Measurements from ENCODE around the gene MEGF11. TPM values are rescaled to one million over a fixed set of nuclear protein-coding genes. Genes with fewer than 3 reads are reported as not detected.

MEGF11 gene
- polyA plus RNA-seq, 1 of the 3 experiments (the other 2 are of a cell fraction) = not detected

DNA sequence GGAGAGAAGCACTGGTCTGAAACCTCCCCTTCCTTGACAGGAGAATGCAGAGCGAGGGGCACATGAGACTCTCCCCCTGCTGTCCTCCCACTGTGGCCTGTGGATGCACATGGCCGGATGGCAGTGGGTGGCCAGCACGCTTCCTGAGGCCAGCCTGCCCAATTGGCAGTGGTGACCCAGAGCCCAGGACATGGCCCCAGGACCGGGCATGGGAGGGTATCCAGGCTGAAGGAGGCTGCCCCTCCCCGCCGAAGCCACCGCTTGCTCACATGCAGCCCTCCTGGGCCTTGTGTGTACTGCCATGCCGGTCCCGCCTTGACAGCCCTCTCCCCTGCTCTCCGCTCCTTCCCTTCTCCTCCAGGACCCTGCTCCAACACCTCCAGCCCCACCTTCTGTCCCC lies 100.9 kb downstream of the MEGF11 start:
- no peak overlapping the region for H2AFZ ChIP-seq (ENCODE audit: low read depth)
- POLR2A ChIA-PET = no interaction called here
- H3K27me3 ChIP-seq (ENCODE audit: insufficient read depth) = peaks cover 17% of the 10 kb centered on the region
- no peak overlapping the region for H3K27ac ChIP-seq (ENCODE audit: low read depth in 2 of 2, low read length in 1 of 2)
- DNase-seq = no peak
- H4K20me1 ChIP-seq (ENCODE audit: insufficient read depth) = no peaks in the 10 kb centered on the region
- H3K4me1 ChIP-seq (ENCODE audit: control insufficient read depth in 1 of 2, insufficient read depth in 2 of 2, low read depth in 1 of 2, low read length in 1 of 2) = peaks cover 0 to 28% of the 10 kb centered on the region in 2 experiments; a peak in 1 of 4 replicates
- no peaks in the 10 kb centered on the region for H3K9me3 ChIP-seq
- no peak overlapping the region for H3K4me2 ChIP-seq
- no peak for TF ChIP-seq RFX5 (IDR thresholded peaks at IDR 0.05; ENCODE audit: low read length)
- no peaks in the 10 kb centered on the region for H3K36me3 ChIP-seq (replicated peaks in 1 of 2; ENCODE audit: control insufficient read depth in 1 of 2, insufficient read depth in 2 of 2, low read length in 1 of 2)
- no peaks in the 10 kb centered on the region for H3F3A ChIP-seq (replicated peaks; ENCODE audit: insufficient read depth)
- CTCF ChIA-PET = interaction anchor here (1.6 to 2.8 kb wide), 2 partner anchors 232 to 236 kb away, joined by 5 to 17 read pairs; no protein-coding TSS in a partner anchor
- WGBS (ENCODE audit: low lambda C conversion rate) = 53% methylated on average over 3 of the region's 10 CpGs
- no peaks in the 10 kb centered on the region for H3K9me2 ChIP-seq
- no peak overlapping the region for H3K9ac ChIP-seq
- no peaks in the 10 kb centered on the region for H3K79me2 ChIP-seq (ENCODE audit: insufficient read depth)
- H3K4me3 ChIP-seq (ENCODE audit: low read depth in 2 of 2, low read length in 1 of 2) = no peak overlapping the region

DNA sequence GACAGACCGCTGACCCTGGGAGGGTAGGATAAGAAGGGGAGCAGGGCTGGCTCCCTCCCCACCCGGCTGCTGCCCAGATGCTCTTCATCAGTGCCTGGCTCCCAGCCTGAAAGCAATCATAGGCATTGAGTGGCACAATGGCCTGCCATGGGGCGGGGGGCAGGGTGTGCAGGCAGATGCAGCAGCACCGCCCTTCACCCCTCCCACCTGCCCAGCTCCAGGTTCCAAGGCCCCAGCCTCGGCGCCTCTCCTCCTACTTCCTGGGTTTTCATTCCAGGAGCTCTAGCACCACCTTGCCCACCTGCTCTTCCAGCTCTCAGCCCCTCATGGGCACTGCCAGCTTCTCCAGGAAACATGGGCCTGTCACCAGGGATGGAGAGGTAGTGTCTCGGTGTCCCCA lies 101.7 kb downstream of the MEGF11 start:
- Histone ChIP-seq H3K9me2 (no peaks in the 10 kb centered on the region), H3K4me2 (no peak overlapping the region), H2AFZ (ENCODE audit: low read depth) (no peak overlapping the region), H3K27ac (ENCODE audit: low read depth in 2 of 2, low read length in 1 of 2) (no peak overlapping the region), H3K9ac (no peak overlapping the region), H3K9me3 (no peaks in the 10 kb centered on the region), H3K4me3 (ENCODE audit: low read depth in 2 of 2, low read length in 1 of 2) (no peak overlapping the region), H3K27me3 (ENCODE audit: insufficient read depth) (peaks cover 17% of the 10 kb centered on the region), H3K36me3 (replicated peaks in 1 of 2; ENCODE audit: control insufficient read depth in 1 of 2, insufficient read depth in 2 of 2, low read length in 1 of 2) (no peaks in the 10 kb centered on the region), H3K79me2 (ENCODE audit: insufficient read depth) (no peaks in the 10 kb centered on the region), H4K20me1 (ENCODE audit: insufficient read depth) (no peaks in the 10 kb centered on the region), H3K4me1 (ENCODE audit: control insufficient read depth in 1 of 2, insufficient read depth in 2 of 2, low read depth in 1 of 2, low read length in 1 of 2) (peaks cover 0 to 30% of the 10 kb centered on the region in 2 experiments; a peak in 1 of 4 replicates), H3F3A (replicated peaks; ENCODE audit: insufficient read depth) (no peaks in the 10 kb centered on the region)
- 50% methylated on average over 5 of the region's 7 CpGs for WGBS (ENCODE audit: low lambda C conversion rate)
- ChIA-PET POLR2A (no interaction called here), CTCF (interaction anchor here (1.0 to 2.8 kb wide), 7 partner anchors 10 to 235 kb away, joined by 3 to 17 read pairs (median 4); no protein-coding TSS in a partner anchor)
- DNase-seq = peak; percentile 50
- TF ChIP-seq, protein P1, sequence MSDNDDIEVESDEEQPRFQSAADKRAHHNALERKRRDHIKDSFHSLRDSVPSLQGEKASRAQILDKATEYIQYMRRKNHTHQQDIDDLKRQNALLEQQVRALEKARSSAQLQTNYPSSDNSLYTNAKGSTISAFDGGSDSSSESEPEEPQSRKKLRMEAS (IDR thresholded peaks at IDR 0.05; ENCODE audit: low read depth) = no peak
- TF ChIP-seq RAD21 (IDR thresholded peaks at IDR 0.05; ENCODE audit: low read length) (peak; percentile 54), RXRA (IDR thresholded peaks at IDR 0.05; ENCODE audit: borderline replicate concordance, low read depth) (no peak), GATA2 (CRISPR knock-in tag; IDR thresholded peaks at IDR 0.05) (no peak), JUND (IDR thresholded peaks at IDR 0.05) (no peak), NFIC (IDR thresholded peaks at IDR 0.05; ENCODE audit: borderline replicate concordance) (no peak), FOSL2 (IDR thresholded peaks at IDR 0.05; ENCODE audit: borderline replicate concordance, low read depth) (no peak), SMC3 (IDR thresholded peaks at IDR 0.05; ENCODE audit: low read depth, low read length) (peak; percentile 22; the same call in 1 of the 2 replicates), EZH2phosphoT487 (IDR thresholded peaks at IDR 0.05; ENCODE audit: borderline replicate concordance, low read depth) (no peak)

DNA sequence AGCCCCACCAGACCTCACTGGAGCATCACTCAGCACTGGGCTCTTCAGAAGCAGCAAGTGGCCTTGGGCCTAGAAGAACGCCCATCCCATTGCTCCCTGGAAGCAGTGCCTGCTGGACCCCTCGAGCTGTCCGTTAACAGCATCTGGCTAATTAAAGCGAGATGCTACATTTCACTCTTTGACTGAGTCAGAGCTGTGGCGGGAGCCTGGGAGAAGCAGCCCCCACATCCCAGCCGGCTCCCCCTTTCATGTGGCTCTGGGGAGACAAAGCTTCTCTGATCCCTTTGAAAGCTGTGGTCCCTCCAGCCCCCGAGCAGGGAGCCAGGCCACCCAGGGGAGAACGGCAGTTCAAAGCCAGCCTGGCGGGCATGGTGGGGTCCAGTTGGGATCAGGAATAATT lies 103.7 kb downstream of the MEGF11 start:
- Histone ChIP-seq H2AFZ (ENCODE audit: low read depth) (no peak overlapping the region), H3F3A (replicated peaks; ENCODE audit: insufficient read depth) (no peaks in the 10 kb centered on the region), H3K9me2 (no peaks in the 10 kb centered on the region), H3K79me2 (ENCODE audit: insufficient read depth) (no peaks in the 10 kb centered on the region), H3K27me3 (ENCODE audit: insufficient read depth) (peaks cover 9% of the 10 kb centered on the region), H3K9me3 (no peaks in the 10 kb centered on the region), H3K4me1 (ENCODE audit: control insufficient read depth in 1 of 2, insufficient read depth in 2 of 2, low read depth in 1 of 2, low read length in 1 of 2) (peaks cover 0 to 49% of the 10 kb centered on the region in 2 experiments; a peak in 1 of 4 replicates), H3K9ac (no peak overlapping the region), H3K36me3 (replicated peaks in 1 of 2; ENCODE audit: control insufficient read depth in 1 of 2, insufficient read depth in 2 of 2, low read length in 1 of 2) (no peaks in the 10 kb centered on the region), H3K4me3 (ENCODE audit: low read depth in 2 of 2, low read length in 1 of 2) (no peak overlapping the region), H3K27ac (ENCODE audit: low read depth in 2 of 2, low read length in 1 of 2) (no peak overlapping the region), H4K20me1 (ENCODE audit: insufficient read depth) (no peaks in the 10 kb centered on the region), H3K4me2 (no peak overlapping the region)
- POLR2A ChIA-PET = no interaction called here
- DNase-seq = no peak
- WGBS (ENCODE audit: low lambda C conversion rate) = 40% methylated on average over 8 of the region's 9 CpGs
- CTCF ChIA-PET = interaction anchor here (0.7 to 1.0 kb wide), 2 partner anchors 12 to 233 kb away, joined by 3 read pairs; no protein-coding TSS in a partner anchor
- TF ChIP-seq TEAD4 (IDR thresholded peaks at IDR 0.05; ENCODE audit: borderline replicate concordance, insufficient read depth) (no peak), EZH2phosphoT487 (IDR thresholded peaks at IDR 0.05; ENCODE audit: borderline replicate concordance, low read depth) (no peak), TAF1 (IDR thresholded peaks at IDR 0.05; ENCODE audit: borderline replicate concordance, low read depth, low read length) (no peak), FOXM1 (IDR thresholded peaks at IDR 0.05; ENCODE audit: low read depth) (no peak), RCOR1 (IDR thresholded peaks at IDR 0.05; ENCODE audit: low read length) (no peak), JUND (IDR thresholded peaks at IDR 0.05) (no peak), RFX5 (IDR thresholded peaks at IDR 0.05; ENCODE audit: low read length) (no peak), CHD2 (IDR thresholded peaks at IDR 0.05; ENCODE audit: low read length, partially characterized antibody) (no peak), NFIC (IDR thresholded peaks at IDR 0.05; ENCODE audit: borderline replicate concordance) (no peak), FOXJ3 (CRISPR knock-in tag; IDR thresholded peaks at IDR 0.05) (no peak), NRF1 (IDR thresholded peaks at IDR 0.05; ENCODE audit: low read depth, low read length) (no peak)
- TF ChIP-seq, protein P2, sequence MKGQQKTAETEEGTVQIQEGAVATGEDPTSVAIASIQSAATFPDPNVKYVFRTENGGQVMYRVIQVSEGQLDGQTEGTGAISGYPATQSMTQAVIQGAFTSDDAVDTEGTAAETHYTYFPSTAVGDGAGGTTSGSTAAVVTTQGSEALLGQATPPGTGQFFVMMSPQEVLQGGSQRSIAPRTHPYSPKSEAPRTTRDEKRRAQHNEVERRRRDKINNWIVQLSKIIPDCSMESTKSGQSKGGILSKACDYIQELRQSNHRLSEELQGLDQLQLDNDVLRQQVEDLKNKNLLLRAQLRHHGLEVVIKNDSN (IDR thresholded peaks at IDR 0.05; ENCODE audit: borderline replicate concordance, low read depth) = no peak
- TF ChIP-seq, protein P3, sequence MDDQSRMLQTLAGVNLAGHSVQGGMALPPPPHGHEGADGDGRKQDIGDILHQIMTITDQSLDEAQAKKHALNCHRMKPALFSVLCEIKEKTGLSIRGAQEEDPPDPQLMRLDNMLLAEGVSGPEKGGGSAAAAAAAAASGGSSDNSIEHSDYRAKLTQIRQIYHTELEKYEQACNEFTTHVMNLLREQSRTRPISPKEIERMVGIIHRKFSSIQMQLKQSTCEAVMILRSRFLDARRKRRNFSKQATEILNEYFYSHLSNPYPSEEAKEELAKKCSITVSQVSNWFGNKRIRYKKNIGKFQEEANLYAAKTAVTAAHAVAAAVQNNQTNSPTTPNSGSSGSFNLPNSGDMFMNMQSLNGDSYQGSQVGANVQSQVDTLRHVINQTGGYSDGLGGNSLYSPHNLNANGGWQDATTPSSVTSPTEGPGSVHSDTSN (IDR thresholded peaks at IDR 0.05) = no peak
- TF ChIP-seq, protein P4, sequence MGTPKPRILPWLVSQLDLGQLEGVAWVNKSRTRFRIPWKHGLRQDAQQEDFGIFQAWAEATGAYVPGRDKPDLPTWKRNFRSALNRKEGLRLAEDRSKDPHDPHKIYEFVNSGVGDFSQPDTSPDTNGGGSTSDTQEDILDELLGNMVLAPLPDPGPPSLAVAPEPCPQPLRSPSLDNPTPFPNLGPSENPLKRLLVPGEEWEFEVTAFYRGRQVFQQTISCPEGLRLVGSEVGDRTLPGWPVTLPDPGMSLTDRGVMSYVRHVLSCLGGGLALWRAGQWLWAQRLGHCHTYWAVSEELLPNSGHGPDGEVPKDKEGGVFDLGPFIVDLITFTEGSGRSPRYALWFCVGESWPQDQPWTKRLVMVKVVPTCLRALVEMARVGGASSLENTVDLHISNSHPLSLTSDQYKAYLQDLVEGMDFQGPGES (IDR thresholded peaks at IDR 0.05; ENCODE audit: low read depth, low read length) = no peak
